ENCODE data around the gene MT1E.
"Not testable (repeated sequence)": the region's sequence is repeated elsewhere in the genome, so short reads cannot be mapped to it uniquely, and the experiment has no call there.

Gene MT1E

DNA sequence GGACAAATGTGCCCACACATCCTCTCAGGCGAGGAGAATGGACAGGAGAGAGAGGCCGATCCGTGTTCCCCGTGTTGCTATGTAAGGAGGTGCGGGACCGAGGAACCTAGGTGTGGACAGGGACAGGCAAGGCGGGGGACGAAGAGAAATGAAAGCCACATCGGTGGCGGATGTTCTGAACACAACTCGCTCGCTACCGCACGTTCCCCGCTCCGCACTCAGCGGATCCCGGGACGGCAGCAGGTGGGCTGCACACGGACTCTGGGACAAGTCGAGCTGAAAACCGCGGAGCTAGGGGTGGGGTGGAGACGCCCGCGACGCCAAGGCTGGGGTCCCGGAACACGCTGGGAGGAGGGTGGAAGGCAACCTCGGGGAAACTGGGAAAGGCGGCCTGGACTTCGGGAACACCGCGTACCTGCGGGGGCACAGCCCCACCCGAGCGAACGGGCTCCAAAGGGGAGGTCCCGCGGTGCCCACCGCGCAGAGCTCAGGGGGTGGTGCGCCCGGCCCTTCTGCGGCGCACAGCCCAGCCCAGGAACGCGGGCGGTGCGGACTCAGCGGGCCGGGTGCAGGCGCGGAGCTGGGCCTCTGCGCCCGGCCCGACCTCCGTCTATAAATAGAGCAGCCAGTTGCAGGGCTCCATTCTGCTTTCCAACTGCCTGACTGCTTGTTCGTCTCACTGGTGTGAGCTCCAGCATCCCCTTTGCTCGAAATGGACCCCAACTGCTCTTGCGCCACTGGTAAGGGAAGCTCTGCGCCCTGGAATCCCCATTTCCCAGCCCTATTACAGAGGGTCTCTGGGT, at the start of gene MT1E:
MT1E (plus strand) TSS at position 642 of the 803 bp plus-strand sequence; CDS start at position 713, 71 bp downstream.
- peak; percentile 82 for DNase-seq

DNA sequence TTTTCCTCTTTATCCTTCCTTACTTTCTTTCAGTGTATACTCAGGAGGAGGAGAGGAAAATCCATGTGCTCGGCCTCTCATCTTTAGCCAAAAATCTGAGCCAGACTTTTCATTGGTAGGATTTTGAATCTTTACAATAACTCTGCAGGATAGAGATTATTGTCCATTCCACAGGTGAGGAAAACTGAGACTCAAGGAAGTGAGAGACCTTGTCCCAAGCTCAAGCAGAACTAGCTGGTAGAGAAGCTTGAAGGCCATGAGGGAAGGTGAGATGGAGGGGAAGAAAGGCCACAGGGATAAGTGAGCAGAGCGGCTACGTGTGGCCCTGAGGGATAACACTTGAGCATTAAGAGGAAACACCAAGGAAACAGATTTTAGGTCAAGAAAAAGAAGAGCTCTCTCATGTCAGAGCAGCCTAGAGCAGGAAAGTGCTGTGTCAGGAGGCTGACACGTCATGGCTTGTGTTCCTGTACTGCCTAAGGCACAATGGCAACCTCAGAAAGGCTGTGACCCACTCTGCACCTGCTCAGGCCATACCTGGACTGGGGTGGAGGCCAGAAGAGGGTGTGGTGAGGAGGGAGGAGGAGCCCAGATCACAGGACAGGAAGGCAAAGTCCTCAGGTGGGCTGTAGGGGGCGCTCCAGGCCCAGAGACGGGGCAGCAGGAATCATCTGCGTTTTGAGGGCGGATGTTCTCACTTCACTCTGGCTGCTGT, 48.8 kb upstream of the MT1E start:
- no peak for DNase-seq

- DNase-seq: no peak
Measured at GRCh38 chr16:56577300-56577625, 48.3 kb upstream of the MT1E start.

- no peak for DNase-seq
Measured at GRCh38 chr16:56580391-56581048, 45.1 kb upstream of the MT1E start.

GRCh38 chr16:56582911-56583310, 42.7 kb upstream of the MT1E start:
- not testable (repeated sequence) for DNase-seq

GRCh38 chr16:56583351-56584168, 42.0 kb upstream of the MT1E start:
- no peak for DNase-seq

DNA sequence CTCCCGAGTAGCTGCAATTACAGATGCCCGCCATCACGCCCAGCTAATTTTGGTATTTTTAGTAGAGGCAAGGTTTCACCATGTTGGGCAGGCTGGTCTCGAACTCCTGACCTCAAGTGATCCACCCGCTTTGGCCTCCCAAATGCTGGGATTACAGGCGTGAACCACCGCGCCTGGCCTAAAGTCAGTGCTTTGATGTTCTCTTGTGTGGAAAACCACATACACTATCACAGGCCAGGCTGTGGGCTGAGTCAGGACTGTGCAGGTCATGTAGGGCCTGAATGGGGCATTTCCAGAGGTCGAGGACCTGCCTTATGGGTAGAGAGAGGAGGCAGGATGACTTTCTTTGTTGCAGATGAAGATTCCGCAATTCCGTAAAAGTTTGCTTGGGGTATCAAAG, 41.3 kb upstream of the MT1E start:
- no peak for DNase-seq

- no peak for DNase-seq
Measured at GRCh38 chr16:56588781-56589140, 36.8 kb upstream of the MT1E start.

GRCh38 chr16:56589141-56590039, 36.2 kb upstream of the MT1E start, which contains the start of gene MT3:
MT3 (plus strand) TSS chr16:56589528; CDS start chr16:56589591, 63 bp downstream.
- DNase-seq: no peak

DNA sequence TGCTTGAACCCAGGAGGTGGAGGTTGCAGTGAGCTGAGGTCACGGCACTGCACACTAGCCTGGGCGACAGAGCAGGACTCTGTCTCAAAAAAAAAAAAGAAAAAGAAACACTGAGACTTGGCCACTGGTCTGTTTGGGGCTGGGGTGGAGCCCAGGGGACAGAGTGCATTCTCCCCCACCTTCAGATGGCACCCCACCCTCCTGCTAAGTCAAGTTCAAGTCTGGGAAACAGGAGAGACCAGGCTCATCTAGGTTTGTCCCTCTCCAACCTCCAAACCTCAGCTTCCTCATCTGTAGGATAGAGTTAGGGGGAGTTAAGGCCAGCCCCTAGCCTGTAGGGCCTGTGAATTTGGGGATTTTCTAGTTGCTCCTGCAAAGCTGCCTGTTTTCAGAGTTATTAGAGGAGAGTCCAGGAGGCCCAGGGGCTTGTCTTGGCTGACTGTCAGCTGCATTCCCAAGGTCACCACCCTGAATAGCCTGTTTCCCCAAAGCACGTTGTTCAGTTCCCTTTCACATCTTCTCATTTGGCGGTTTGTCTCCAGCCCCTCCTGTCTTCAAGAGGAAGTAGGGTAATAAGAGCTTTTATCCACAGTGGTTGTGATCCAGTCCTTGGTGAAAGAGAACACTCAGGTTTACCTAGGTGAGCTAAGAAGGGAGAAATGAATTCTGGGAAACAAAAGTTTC, 34.1 kb upstream of the MT1E start:
- DNase-seq: no peak

DNA sequence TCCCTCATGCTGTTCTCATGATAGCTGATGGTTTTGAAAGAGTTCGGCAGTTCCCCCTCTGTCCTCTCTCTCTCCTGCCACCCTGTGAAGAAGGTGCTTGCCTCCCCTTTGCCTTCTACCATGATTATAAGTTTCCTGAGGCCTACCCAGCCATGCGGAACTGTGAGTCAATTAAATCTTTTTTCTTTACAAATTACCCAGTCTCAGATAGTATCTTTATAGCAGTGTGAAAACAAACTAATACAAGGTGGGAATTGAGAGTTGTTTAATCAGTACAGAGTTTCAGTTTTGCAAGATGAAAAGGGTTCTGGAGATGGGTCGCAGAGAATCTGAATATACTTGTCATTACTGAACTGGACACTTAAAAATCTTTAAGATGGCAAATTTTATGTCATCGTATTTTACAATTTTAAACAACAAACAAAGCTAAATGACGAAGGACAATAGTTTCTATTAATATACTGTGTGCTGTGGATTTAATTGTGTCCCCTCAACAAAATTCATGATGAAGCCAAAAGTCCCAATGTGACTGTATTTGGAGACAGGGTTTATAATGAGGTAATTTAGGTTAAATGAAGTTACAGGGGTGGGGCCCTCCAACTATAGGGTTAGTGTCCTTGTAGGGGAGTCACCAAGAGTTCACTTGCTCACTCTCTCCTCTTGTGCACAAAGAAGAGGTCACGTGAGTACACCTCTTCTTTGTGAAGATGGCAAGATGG, 31.8 kb upstream of the MT1E start:
- no peak for DNase-seq

GRCh38 chr16:56594292-56594619, 31.3 kb upstream of the MT1E start:
- DNase-seq: no peak

- DNase-seq: peak; percentile 68
Measured at GRCh38 chr16:56600398-56600999, 25.1 kb upstream of the MT1E start.

- no peak for DNase-seq
Measured at GRCh38 chr16:56601325-56601724, 24.3 kb upstream of the MT1E start.

DNA sequence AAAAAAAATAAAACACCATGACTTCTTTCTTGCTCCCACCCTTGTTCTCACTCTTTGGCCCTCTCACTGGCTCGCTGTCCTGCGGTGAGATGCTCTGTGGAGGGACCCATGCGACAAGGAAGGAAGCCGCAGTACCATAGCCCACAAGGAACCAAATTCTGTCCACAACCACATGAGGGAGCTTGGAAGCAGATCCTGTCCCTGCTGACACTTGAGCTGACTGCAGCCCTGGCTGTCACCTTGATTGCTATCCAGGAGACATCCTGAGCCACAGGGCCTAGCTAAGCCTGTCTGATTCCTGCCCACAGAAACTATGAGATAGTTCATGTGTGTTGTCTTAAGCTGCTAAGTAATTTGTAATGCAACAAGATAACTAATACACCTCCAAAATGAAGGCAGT, 22.0 kb upstream of the MT1E start:
- DNase-seq: peak; percentile 78

GRCh38 chr16:56604966-56605365, 20.6 kb upstream of the MT1E start:
- no peak for DNase-seq

DNA sequence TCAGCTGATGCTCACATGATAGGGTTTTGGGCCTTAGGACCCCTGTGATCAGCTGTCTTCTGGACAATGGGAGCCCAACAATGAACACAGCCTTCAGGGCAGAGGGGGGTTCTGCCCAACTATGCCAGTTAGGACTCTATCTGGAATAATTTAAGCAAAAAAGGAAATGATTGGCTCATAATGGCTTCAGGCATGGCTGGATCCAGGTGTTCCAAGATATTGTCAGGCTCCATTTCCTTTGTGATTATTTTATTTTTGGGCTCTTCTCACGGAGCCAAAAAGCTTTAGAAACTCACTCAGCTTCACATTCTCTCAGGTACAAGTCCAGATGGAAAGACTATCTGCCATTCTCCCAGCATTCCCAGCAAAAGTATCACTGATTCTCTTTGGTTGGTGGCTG, 20.1 kb upstream of the MT1E start:
- DNase-seq: no peak

DNA sequence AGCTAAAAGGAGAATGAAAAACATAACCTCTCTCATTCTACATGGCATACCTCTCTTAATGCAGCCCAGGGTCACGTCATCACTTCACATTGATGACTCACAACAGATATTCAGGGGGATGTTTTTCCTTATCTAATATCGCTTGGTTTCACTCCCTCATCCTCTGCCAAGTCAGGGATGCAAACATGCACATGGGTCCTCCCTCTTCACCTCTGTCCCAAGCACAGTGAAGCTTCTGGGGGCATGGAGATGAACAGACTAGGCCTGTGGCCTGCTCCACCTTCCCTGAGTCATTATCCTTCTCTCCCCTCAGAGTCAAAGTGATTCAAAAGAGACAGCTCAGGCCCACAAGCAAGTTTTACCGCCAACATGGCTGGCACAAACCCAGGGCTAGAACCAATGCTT, 19.5 kb upstream of the MT1E start:
- DNase-seq: no peak

DNA sequence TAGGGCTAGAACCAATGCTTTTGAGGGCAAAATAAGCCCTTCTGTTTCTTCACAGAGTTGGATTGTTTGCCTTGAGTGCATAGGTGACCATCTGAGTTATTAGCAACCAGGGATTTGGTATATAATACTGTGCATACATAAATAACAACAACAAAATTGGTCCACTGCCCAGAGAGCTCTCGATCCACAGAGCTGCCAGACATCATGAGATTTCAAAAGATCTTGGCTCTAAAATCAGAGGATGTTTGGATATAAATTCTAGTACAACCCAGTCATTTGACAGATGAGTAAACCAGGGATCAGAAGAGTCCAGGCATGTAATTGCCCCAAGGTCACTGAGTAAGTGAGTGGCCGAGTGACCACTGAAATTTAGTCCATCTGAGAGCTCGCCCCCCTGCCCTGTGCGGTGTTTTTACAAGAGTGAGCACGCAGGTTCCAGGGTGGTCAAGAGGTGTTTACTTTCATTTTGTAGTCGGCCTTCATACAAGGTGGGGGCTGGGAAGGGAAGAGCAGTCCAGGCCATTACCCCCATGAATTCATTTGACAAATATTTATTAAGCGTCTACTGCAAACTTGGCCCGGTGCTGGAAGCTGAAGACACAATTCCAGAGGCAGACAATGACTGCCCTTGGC, 19.0 kb upstream of the MT1E start:
- DNase-seq: no peak

GRCh38 chr16:56607109-56607618, 18.4 kb upstream of the MT1E start:
- DNase-seq: peak; percentile 83

All from 8988T (cell line).